Activated T-helper 1 cell treated with anti-CD3 and anti-CD28 coated beads, Interleukin-12 subunit alpha, Interleukin-12 subunit beta, Interleukin-2, Interleukin-4 antibody, amounts not matched to agents 30 ng/mL and 10 ng/mL and 1 ng/mL, durations not matched to agents 14 hours and 24 hours and 36 hours (primary cell): ENCODE data around the gene ODF2. TPM values are rescaled to one million over a fixed set of nuclear protein-coding genes. Genes with fewer than 3 reads are reported as not detected.
"Not testable (repeated sequence)": the region's sequence is repeated elsewhere in the genome, so short reads cannot be mapped to it uniquely, and the experiment has no call there.

ENCODE experiments used
- DNase-seq: peaks from one replicate; pipeline ENCODE4 v3.0.0; 2021; ENCODE audit warnings: low spot score
- H3K27ac Mint-ChIP-seq: one replicate; pipeline ENCODE4 v1.8.0; 2021; ENCODE audit warnings: mild to moderate bottlenecking, mixed read lengths
- H3K27me3 Mint-ChIP-seq: one replicate; pipeline ENCODE4 v1.8.0; 2022; ENCODE audit warnings: mild to moderate bottlenecking, moderate library complexity, mixed read lengths; ENCODE audit not compliant: insufficient read depth
- H3K36me3 Mint-ChIP-seq: one replicate; pipeline ENCODE4 v1.8.0; 2021; ENCODE audit warnings: low read depth, mixed read lengths
- H3K4me1 Mint-ChIP-seq: one replicate; pipeline ENCODE4 v1.8.0; 2021; ENCODE audit warnings: low read depth, mixed read lengths
- H3K4me3 Mint-ChIP-seq: one replicate; pipeline ENCODE4 v1.8.0; 2021; ENCODE audit warnings: mild to moderate bottlenecking, moderate library complexity, mixed read lengths
- H3K9me3 Mint-ChIP-seq: one replicate; pipeline ENCODE4 v1.8.0; 2021; ENCODE audit warnings: mixed read lengths
- intact Hi-C: fragments of 100-400 bp; cut with micrococcal nuclease; formaldehyde crosslinking; loops from one replicate; pipeline ENCODE4 v1.15.1; 2024
- total RNA-seq: library from RNA; stranded (reverse); gene quantifications from 2 replicates; pipeline ENCODE4 v1.2.3, GENCODE V29; 2022

The ODF2 gene
- total RNA-seq, 1 donor from 2014 or later = 57.6 TPM

GRCh38 chr9:128419061-128419925 lies 36.5 kb upstream of the ODF2 start:
- intact Hi-C loops = no loop called here
- Mint-ChIP-seq H3K4me3 (peak overlapping the region; percentile 78), H3K27ac (no peak overlapping the region), H3K36me3 (no peaks in the 10 kb centered on the region), H3K27me3 (peaks cover 45% of the 10 kb centered on the region), H3K4me1 (peaks cover 16% of the 10 kb centered on the region), H3K9me3 (no peaks in the 10 kb centered on the region)
- no peak for DNase-seq

GRCh38 chr9:128420060-128420650 lies 35.7 kb upstream of the ODF2 start:
- Mint-ChIP-seq H3K27ac (no peak overlapping the region), H3K4me1 (peaks cover 16% of the 10 kb centered on the region)
- intact Hi-C loops = loop anchor here (1.0 to 2.0 kb wide), 4 partner anchors 36 to 98 kb away; partner anchors contain the start of genes COQ4, ODF2, TRUB2 and URM1

GRCh38 chr9:128420651-128421481 lies 34.9 kb upstream of the ODF2 start, which contains the start of gene CERCAM:
TSS of gene CERCAM (plus strand) at chr9:128420857. CDS start at chr9:128420878, 21 bp downstream.
- Mint-ChIP-seq H3K4me1 (peaks cover 16% of the 10 kb centered on the region), H3K9me3 (no peaks in the 10 kb centered on the region), H3K27me3 (peaks cover 40% of the 10 kb centered on the region), H3K27ac (no peak within 1 kb of the TSS), H3K4me3 (peak within 1 kb of the TSS; percentile 78), H3K36me3 (no peaks in the 10 kb centered on the region)
- intact Hi-C loops = loop anchor here (1.0 to 2.0 kb wide), 4 partner anchors 35 to 99 kb away; partner anchors contain the start of genes COQ4, ODF2, TRUB2 and URM1
- DNase-seq = peak; percentile 26

More at GRCh38 chr9:128420060-128420650, 35.7 kb upstream of the ODF2 start:
- Mint-ChIP-seq H3K36me3 (no peaks in the 10 kb centered on the region), H3K9me3 (no peaks in the 10 kb centered on the region), H3K4me3 (peak overlapping the region; percentile 78), H3K27me3 (peaks cover 45% of the 10 kb centered on the region)
- peak; percentile 65 for DNase-seq

GRCh38 chr9:128421482-128421996 lies 34.3 kb upstream of the ODF2 start:
- peaks cover 35% of the 10 kb centered on the region for H3K27me3 Mint-ChIP-seq
- H3K27ac Mint-ChIP-seq = no peak overlapping the region
- DNase-seq = no peak
- intact Hi-C loops = loop anchor here (2.0 kb wide), 1 partner anchor 59 kb away; no protein-coding TSS in a partner anchor
- no peaks in the 10 kb centered on the region for H3K36me3 Mint-ChIP-seq
- H3K9me3 Mint-ChIP-seq = no peaks in the 10 kb centered on the region
- H3K4me3 Mint-ChIP-seq = peak overlapping the region; percentile 61
- peaks cover 14% of the 10 kb centered on the region for H3K4me1 Mint-ChIP-seq

GRCh38 chr9:128422022-128422782 lies 33.6 kb upstream of the ODF2 start:
- Mint-ChIP-seq H3K4me3 (peak overlapping the region; percentile 62), H3K27me3 (peaks cover 35% of the 10 kb centered on the region), H3K4me1 (peaks cover 11% of the 10 kb centered on the region)
- H3K9me3 Mint-ChIP-seq, H3K36me3 Mint-ChIP-seq, DNase-seq, intact Hi-C loops, H3K27ac Mint-ChIP-seq: not testable (repeated sequence)

- peaks cover 11% of the 10 kb centered on the region for H3K4me1 Mint-ChIP-seq
- peaks cover 29% of the 10 kb centered on the region for H3K27me3 Mint-ChIP-seq
- H3K36me3 Mint-ChIP-seq = no peaks in the 10 kb centered on the region
- H3K9me3 Mint-ChIP-seq = no peaks in the 10 kb centered on the region
- DNase-seq = no peak
- peak overlapping the region; percentile 62 for H3K4me3 Mint-ChIP-seq
- H3K27ac Mint-ChIP-seq = no peak overlapping the region
- intact Hi-C loops = no loop called here
Observed at GRCh38 chr9:128422783-128423150, 33.0 kb upstream of the ODF2 start.

- H3K27ac Mint-ChIP-seq, DNase-seq, H3K4me3 Mint-ChIP-seq, H3K9me3 Mint-ChIP-seq, intact Hi-C loops, H3K36me3 Mint-ChIP-seq: not testable (repeated sequence)
- peaks cover 29% of the 10 kb centered on the region for H3K27me3 Mint-ChIP-seq
- peaks cover 11% of the 10 kb centered on the region for H3K4me1 Mint-ChIP-seq
Observed at GRCh38 chr9:128423356-128423755, 32.5 kb upstream of the ODF2 start.

- Mint-ChIP-seq H3K27me3 (peaks cover 21% of the 10 kb centered on the region), H3K36me3 (no peaks in the 10 kb centered on the region), H3K27ac (no peak overlapping the region), H3K4me3 (no peak overlapping the region), H3K9me3 (no peaks in the 10 kb centered on the region), H3K4me1 (peaks cover 7% of the 10 kb centered on the region)
- DNase-seq = no peak
- intact Hi-C loops = no loop called here
Observed at GRCh38 chr9:128424268-128424780, 31.5 kb upstream of the ODF2 start.

GRCh38 chr9:128428644-128429512 lies 26.9 kb upstream of the ODF2 start:
- Mint-ChIP-seq H3K9me3 (no peaks in the 10 kb centered on the region), H3K27me3 (peaks cover 6% of the 10 kb centered on the region), H3K27ac (no peak overlapping the region), H3K36me3 (no peaks in the 10 kb centered on the region), H3K4me1 (no peaks in the 10 kb centered on the region), H3K4me3 (no peak overlapping the region)
- intact Hi-C loops = no loop called here
- DNase-seq = no peak

GRCh38 chr9:128429513-128430086 lies 26.2 kb upstream of the ODF2 start:
- Mint-ChIP-seq H3K9me3 (no peaks in the 10 kb centered on the region), H3K27ac (no peak overlapping the region), H3K4me3 (no peak overlapping the region), H3K4me1 (no peaks in the 10 kb centered on the region), H3K27me3 (peaks cover 4% of the 10 kb centered on the region), H3K36me3 (no peaks in the 10 kb centered on the region)
- no peak for DNase-seq
- intact Hi-C loops = no loop called here

GRCh38 chr9:128431207-128431606 lies 24.6 kb upstream of the ODF2 start:
- H3K36me3 Mint-ChIP-seq = no peaks in the 10 kb centered on the region
- H3K4me3 Mint-ChIP-seq = no peak overlapping the region
- intact Hi-C loops = no loop called here
- peaks cover 4% of the 10 kb centered on the region for H3K27me3 Mint-ChIP-seq
- peak overlapping the region; percentile 2 for H3K27ac Mint-ChIP-seq
- no peaks in the 10 kb centered on the region for H3K9me3 Mint-ChIP-seq
- no peaks in the 10 kb centered on the region for H3K4me1 Mint-ChIP-seq
- DNase-seq = no peak
